SK-N-SH treated with all-trans-retinoic acid at 6 μM for 48 hours (cell line): ENCODE measurements around the gene EHD4.

Experiments used
- RARB ChIP-seq: fragments of 250-450 bp; sonication (Bioruptor Pico); IDR thresholded peaks from 2 replicates; pipeline ENCODE4 v1.8.0; 2021; ENCODE audit warnings: mild to moderate bottlenecking, moderate library complexity
- TF ChIP-seq, protein P1 (sequence below): fragments of 250-450 bp; sonication (Bioruptor Pico); IDR thresholded peaks from 2 replicates; pipeline ENCODE4 v1.8.0; 2020; ENCODE audit warnings: mild to moderate bottlenecking, moderate library complexity, borderline replicate concordance

DNA sequence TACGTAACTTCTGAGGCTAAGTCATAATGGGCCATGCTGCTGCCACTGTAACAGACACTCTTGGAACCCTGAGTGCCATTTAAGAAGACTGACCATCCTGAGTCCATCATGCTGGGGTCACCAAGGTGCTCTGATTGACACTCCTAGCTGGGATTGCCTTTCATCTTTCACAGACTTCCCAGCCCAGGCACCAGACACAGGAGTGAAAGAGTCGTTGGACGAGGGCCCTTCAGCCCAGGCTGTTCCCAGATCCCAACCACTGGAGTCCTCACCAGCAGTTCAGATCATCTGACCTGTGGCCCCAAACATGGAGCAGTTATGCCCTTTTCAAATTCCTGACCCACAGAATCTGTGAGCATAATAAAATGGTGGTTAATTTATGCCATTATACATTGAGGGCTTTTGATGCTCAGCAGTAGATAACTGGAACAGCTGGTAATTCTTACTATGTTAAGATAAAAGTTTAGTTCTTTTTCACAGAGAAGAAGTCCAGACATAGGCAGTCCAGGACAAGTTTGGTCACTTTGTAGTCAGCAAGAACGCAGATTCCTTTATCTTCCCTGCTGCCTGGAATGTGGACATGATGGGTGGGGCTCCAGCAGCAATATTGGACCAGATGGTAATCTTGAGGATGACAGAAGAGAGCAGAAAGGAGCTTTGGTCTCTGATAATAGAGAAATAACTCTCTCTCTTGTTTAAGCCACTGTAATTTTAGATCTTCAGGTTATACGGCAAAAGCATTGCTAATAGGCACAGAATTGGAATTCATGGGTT is 7.3 kb upstream of the EHD4 start:
- TF ChIP-seq RARB (CRISPR knock-in tag): no peak
- TF ChIP-seq, protein P1, sequence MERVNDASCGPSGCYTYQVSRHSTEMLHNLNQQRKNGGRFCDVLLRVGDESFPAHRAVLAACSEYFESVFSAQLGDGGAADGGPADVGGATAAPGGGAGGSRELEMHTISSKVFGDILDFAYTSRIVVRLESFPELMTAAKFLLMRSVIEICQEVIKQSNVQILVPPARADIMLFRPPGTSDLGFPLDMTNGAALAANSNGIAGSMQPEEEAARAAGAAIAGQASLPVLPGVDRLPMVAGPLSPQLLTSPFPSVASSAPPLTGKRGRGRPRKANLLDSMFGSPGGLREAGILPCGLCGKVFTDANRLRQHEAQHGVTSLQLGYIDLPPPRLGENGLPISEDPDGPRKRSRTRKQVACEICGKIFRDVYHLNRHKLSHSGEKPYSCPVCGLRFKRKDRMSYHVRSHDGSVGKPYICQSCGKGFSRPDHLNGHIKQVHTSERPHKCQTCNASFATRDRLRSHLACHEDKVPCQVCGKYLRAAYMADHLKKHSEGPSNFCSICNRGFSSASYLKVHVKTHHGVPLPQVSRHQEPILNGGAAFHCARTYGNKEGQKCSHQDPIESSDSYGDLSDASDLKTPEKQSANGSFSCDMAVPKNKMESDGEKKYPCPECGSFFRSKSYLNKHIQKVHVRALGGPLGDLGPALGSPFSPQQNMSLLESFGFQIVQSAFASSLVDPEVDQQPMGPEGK (CRISPR knock-in tag): no peak
